ENCODE data around the gene RIOK1. TPM values are rescaled to one million over a fixed set of nuclear protein-coding genes. Genes with fewer than 3 reads are reported as not detected.

The RIOK1 gene
- total RNA-seq, 1 experiment from 2014 or later = 56.5 TPM

- Histone ChIP-seq H3K27ac (ENCODE audit: low read depth, low read length, poor library complexity, severe bottlenecking) (no peak overlapping the region), H3K27me3 (replicated peaks; ENCODE audit: insufficient read depth, low read depth, low read length, poor library complexity) (no peaks in the 10 kb centered on the region), H3K4me1 (ENCODE audit: insufficient read depth, low read length, poor library complexity, severe bottlenecking) (peaks cover 8% of the 10 kb centered on the region), H3K36me3 (ENCODE audit: insufficient read depth, low read length, poor library complexity, severe bottlenecking) (peaks cover 88% of the 10 kb centered on the region), H3K4me3 (ENCODE audit: low read depth, low read length, poor library complexity, severe bottlenecking) (no peak overlapping the region), H3K9me3 (ENCODE audit: low read depth, low read length, poor library complexity, severe bottlenecking) (no peaks in the 10 kb centered on the region)
- no TSS peak for BruUV-seq (replicated peaks)
- ChIA-PET POLR2A (ENCODE audit: low non-redundant PET) (no interaction called here), CTCF (no interaction called here)
- no peak for TF ChIP-seq CTCF (conservative IDR thresholded peaks at IDR 0.05; ENCODE audit: low read depth, low read length)
- no peak for TF ChIP-seq EZH2 (IDR thresholded peaks at IDR 0.05; ENCODE audit: borderline replicate concordance, low read depth, low read length, poor library complexity, severe bottlenecking)
- intact Hi-C loops (cut with micrococcal nuclease; ENCODE audit: unreplicated experiment) = no loop called here
- no peak for DNase-seq (ENCODE audit: low spot score)
These were observed 13.1 kb downstream of the RIOK1 start for GRCh38 chr6:7402716-7403115.

- Histone ChIP-seq H3K27ac (ENCODE audit: low read depth, low read length, poor library complexity, severe bottlenecking) (no peak overlapping the region), H3K27me3 (replicated peaks; ENCODE audit: insufficient read depth, low read depth, low read length, poor library complexity) (no peaks in the 10 kb centered on the region), H3K4me1 (ENCODE audit: insufficient read depth, low read length, poor library complexity, severe bottlenecking) (peaks cover 8% of the 10 kb centered on the region), H3K36me3 (ENCODE audit: insufficient read depth, low read length, poor library complexity, severe bottlenecking) (peaks cover 92% of the 10 kb centered on the region), H3K9me3 (ENCODE audit: low read depth, low read length, poor library complexity, severe bottlenecking) (no peaks in the 10 kb centered on the region), H3K4me3 (ENCODE audit: low read depth, low read length, poor library complexity, severe bottlenecking) (no peak overlapping the region)
- POLR2A ChIA-PET (ENCODE audit: low non-redundant PET) = no interaction called here
- no peak for DNase-seq (ENCODE audit: low spot score)
- CTCF ChIA-PET = no interaction called here
- TF ChIP-seq CTCF (conservative IDR thresholded peaks at IDR 0.05; ENCODE audit: low read depth, low read length) = no peak
- TF ChIP-seq EZH2 (IDR thresholded peaks at IDR 0.05; ENCODE audit: borderline replicate concordance, low read depth, low read length, poor library complexity, severe bottlenecking) = no peak
- no TSS peak for BruUV-seq (replicated peaks)
- intact Hi-C loops (cut with micrococcal nuclease; ENCODE audit: unreplicated experiment) = no loop called here
These were observed 14.9 kb downstream of the RIOK1 start for GRCh38 chr6:7404546-7404945.

GRCh38 chr6:7406743-7407142, 17.1 kb downstream of the RIOK1 start:
- no peaks in the 10 kb centered on the region for H3K4me1 ChIP-seq (ENCODE audit: insufficient read depth, low read length, poor library complexity, severe bottlenecking)
- no peak for DNase-seq (ENCODE audit: low spot score)
- intact Hi-C loops (cut with micrococcal nuclease; ENCODE audit: unreplicated experiment) = no loop called here
- no TSS peak for BruUV-seq (replicated peaks)
- no peak overlapping the region for H3K27ac ChIP-seq (ENCODE audit: low read depth, low read length, poor library complexity, severe bottlenecking)
- H3K4me3 ChIP-seq (ENCODE audit: low read depth, low read length, poor library complexity, severe bottlenecking) = no peak overlapping the region
- H3K9me3 ChIP-seq (ENCODE audit: low read depth, low read length, poor library complexity, severe bottlenecking) = no peaks in the 10 kb centered on the region
- H3K36me3 ChIP-seq (ENCODE audit: insufficient read depth, low read length, poor library complexity, severe bottlenecking) = peaks cover 93% of the 10 kb centered on the region
- TF ChIP-seq CTCF (conservative IDR thresholded peaks at IDR 0.05; ENCODE audit: low read depth, low read length) = no peak
- TF ChIP-seq EZH2 (IDR thresholded peaks at IDR 0.05; ENCODE audit: borderline replicate concordance, low read depth, low read length, poor library complexity, severe bottlenecking) = no peak
- H3K27me3 ChIP-seq (replicated peaks; ENCODE audit: insufficient read depth, low read depth, low read length, poor library complexity) = no peaks in the 10 kb centered on the region
- POLR2A ChIA-PET (ENCODE audit: low non-redundant PET) = no interaction called here
- CTCF ChIA-PET = no interaction called here
